CD4-positive, alpha-beta T cell treated with Interleukin-17A for 4 hours (primary cell): ENCODE data around the gene RYR2.
"Not testable (repeated sequence)": the region's sequence is repeated elsewhere in the genome, so short reads cannot be mapped to it uniquely, and the experiment has no call there.

Experiments
- DNase-seq: peaks from one replicate; pipeline ENCODE4 v3.0.0-alpha.2; 2020; ENCODE audit warnings: mixed read lengths

RYR2 gene

GRCh38 chr1:237270353-237270752 is 228.4 kb downstream of the RYR2 start:
- DNase-seq, result no peak

DNA sequence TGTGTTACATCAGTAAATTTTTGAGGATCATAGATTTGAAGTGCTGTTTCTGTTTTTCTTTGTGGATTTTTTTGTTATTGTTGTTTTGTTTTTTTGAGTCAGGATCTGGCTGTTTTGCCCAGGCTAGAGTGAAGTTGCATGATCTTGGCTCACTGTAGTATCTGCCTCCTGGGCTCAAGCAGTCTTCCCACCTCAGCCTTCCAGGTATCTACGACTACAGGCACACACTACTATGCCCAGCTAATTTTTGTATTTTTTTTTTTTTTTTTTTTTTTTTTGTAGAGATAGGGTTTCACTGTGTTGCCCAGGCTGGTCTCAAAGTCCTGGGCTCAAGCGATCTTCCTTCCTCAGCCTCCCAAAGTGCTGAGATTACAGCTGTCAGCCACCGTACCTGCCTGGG is 236.0 kb downstream of the RYR2 start:
- DNase-seq, result not testable (repeated sequence)

- no peak for DNase-seq
Measured at GRCh38 chr1:237279629-237280028, 237.6 kb downstream of the RYR2 start.

GRCh38 chr1:237281481-237281880 is 239.5 kb downstream of the RYR2 start:
- DNase-seq, result no peak

GRCh38 chr1:237282208-237282783 is 240.3 kb downstream of the RYR2 start:
- DNase-seq, result no peak

GRCh38 chr1:237287876-237288521 is 246.0 kb downstream of the RYR2 start:
- no peak for DNase-seq

- DNase-seq, result no peak
Measured at GRCh38 chr1:237293804-237294203, 251.8 kb downstream of the RYR2 start.

DNA sequence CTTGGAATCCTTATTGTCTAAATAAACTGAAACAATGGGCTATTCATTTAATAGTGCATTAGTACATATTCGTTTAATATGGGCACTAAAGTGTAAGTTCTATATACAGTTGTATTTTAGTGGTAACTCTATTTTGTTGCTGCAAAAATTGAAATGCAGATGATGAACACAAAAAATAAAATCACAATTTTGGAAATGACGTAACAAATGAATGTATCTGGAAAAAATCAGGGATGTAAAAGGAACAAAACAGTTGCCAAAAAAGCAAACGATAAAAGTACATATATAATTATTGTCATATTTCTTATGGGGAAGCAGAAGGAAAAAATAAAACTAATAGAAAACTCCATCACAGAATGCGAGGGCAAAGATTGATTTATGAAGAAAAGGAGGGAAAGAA is 254.9 kb downstream of the RYR2 start:
- DNase-seq, result no peak

DNA sequence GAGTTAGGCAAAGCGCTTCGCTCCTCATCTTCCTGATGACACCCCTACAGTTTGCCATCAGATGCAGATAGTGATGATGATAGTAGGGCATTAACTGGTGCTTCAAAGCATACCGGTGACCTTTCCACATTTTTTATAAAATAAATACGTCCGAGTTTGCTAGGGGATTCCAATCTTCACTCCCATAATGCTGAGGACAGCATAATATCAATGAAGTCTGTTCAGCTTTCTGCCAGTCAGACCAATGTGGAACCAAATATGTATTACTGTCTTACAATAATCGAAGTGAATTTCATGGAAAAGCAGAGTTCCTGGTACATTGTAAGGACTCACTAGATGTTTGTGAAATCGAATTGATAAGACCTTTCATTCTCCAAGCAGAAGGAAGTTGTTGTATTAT is 258.7 kb downstream of the RYR2 start:
- DNase-seq, result no peak

DNA sequence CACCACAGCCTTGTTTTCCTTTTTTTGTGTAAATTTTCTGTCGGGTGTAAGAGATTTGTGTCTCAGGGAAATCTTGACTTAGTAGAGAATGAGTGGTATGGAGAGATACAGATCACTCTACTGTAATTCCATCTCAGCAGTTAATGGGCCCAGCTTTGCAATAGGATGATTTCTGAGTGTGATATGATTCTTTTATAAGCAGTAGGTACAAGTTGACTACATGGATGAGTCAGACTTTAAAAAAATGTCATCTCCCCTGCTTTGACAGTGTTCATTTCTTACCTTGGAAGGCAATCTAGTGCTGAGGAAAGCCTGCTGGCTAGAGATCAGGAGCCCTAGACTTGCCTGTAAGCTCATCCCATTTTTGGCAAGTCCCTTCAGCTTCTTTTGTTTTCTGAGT is 261.9 kb downstream of the RYR2 start:
- no peak for DNase-seq

GRCh38 chr1:237306726-237307125 is 264.7 kb downstream of the RYR2 start:
- DNase-seq, result no peak

- DNase-seq, result no peak
Measured at GRCh38 chr1:237309595-237310118, 267.7 kb downstream of the RYR2 start.

DNA sequence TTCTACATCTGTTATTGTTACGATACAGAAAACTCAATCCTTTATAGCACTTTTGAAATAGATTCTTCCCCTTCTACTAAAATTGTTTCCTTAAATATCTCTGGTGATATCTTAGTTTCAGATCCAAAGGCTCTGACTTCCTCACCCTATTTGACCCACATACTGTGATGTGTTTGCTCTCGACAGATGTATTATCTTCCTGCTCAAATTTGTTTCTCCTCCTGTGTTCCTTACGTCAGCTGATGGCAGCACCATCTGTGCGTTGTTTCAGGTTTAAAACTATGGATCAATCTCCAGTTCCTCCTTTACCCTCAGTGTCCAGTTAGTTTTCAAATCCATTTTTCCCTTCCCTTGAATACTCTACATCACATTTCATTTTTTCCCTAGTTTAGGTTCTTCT is 274.4 kb downstream of the RYR2 start:
- DNase-seq, result no peak

DNA sequence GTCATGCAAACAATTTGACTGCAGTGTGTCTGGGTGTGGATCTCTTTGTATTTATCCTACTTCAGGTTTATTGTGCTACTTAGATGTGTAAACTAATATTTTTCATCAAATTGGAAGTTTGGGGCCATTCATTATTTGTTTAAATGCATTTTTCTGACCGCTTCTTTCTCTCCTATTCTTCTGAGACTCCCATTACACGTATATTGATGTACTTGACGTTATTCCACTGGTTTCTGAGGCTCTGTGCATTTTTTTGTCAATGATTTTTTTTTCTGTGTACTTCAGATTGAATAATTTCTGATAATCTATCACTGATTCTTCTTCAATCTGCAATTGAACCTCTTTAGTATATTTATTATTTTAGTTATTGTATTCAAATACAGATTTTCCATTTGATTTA is 276.8 kb downstream of the RYR2 start:
- no peak for DNase-seq

- DNase-seq, result no peak
Measured at GRCh38 chr1:237320890-237321289, 278.9 kb downstream of the RYR2 start.

DNA sequence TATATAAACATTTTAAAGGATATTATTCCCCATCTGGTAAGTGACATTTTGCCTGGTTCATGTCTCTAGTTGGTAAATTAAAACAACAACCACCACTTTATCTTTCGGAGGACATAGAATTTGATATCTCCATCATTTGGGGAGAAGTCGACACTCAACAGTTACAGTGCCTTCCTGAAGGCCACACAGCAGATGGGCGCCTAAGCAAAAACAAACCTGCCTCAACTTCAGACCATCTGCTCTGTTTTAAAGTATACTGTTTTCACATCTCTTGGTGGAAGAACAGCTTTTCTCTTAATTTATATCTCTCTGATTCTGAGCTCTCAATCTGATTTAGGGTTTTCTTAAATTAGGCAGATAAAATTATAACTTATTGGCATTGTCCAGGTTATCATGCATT is 282.2 kb downstream of the RYR2 start:
- DNase-seq, result no peak

DNA sequence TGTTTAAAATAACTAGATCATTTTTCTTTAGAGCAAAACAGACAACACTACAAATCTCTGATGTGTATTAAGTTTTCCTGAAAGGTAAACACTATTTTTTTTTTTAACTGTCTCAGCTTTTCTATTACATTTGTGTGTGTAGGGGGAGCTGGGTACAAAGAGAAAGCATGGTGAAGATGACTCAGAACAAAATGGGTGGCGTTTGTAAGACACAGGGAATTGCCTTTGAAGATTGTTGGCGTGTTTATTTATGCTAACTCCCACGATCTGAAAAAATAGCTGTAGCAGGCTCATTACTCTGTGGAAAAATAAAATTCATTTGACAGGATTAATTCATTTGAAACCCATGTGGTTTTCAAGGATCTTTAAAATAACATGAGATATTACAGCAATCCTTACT is 285.1 kb downstream of the RYR2 start:
- no peak for DNase-seq

DNA sequence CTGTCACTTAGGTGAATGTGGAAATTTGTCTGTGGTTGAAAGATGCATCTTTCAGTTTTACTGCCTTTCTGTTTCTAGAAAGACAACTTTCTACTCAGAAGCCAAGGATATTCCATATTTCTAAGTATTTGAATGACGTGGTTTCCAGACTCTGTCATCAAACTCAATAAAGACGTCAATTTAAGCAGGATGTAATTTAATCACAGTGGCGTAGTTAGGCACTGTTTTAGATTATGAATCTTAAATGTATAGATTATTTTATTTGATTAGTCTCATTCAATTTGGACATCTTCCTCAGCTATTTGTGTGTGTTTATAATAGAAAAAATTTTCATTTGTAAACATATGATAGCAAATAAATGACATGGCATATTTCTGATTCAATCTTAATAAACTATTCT is 298.9 kb downstream of the RYR2 start:
- no peak for DNase-seq

DNA sequence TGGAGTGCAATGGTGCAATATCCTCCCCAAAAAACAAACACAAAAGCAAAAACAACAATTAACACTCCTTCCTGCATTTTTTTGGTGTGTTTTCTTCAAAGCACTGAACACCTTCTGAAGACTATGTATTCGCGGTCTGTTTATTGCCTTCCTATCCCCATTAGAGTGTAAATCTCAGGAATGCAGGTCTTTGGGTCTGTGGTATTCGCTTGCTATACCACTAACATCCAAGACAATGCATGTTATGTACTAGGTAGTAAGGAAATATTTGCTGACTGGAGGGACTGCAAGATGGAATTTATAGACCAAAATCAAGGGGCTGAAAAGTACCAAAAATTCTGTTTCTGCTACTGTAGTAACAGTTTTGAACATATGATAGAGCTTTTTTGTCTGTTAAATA is 299.4 kb downstream of the RYR2 start:
- DNase-seq, result no peak

- no peak for DNase-seq
Measured at GRCh38 chr1:237342730-237343129, 300.7 kb downstream of the RYR2 start.

- no peak for DNase-seq
Measured at GRCh38 chr1:237352747-237353146, 310.8 kb downstream of the RYR2 start.

GRCh38 chr1:237353918-237354317 is 311.9 kb downstream of the RYR2 start:
- DNase-seq, result no peak

GRCh38 chr1:237355022-237355421 is 313.0 kb downstream of the RYR2 start:
- no peak for DNase-seq

GRCh38 chr1:237358555-237358954 is 316.6 kb downstream of the RYR2 start:
- no peak for DNase-seq

DNA sequence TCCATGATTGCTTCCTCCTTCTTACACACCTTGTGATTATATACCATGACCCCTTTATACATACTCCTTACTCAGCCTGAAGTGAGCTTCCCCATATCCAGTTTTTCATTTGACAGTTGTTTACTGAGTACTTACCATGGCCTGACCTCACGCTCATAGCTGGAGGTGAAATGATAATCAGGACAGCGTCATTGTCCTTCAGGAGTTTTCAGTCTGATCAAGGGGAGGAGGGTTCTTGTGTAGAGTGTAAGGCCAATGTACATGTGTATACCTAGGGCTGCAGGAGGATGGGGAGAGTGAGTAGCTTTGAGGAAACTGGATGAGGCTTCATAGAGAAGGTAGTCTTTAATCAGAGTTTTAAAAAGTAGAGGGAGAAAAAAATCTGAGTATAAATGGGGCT is 325.8 kb downstream of the RYR2 start:
- DNase-seq, result no peak
